HG03097 (cell line): ENCODE results near the gene MCFD2.
"Not testable (repeated sequence)": the region's sequence is repeated elsewhere in the genome, so short reads cannot be mapped to it uniquely, and the experiment has no call there.

Experiments
- ATAC-seq: cut with Tn5 transposase; IDR thresholded peaks from one replicate; pipeline ENCODE4 v1.9.1; 2021; ENCODE audit not compliant: unreplicated experiment, low FRiP score

MCFD2 gene

GRCh38 chr2:46875962-46876689, 39.5 kb downstream of the MCFD2 start:
- ATAC-seq, result not testable (repeated sequence)

GRCh38 chr2:46875226-46875899, 40.2 kb downstream of the MCFD2 start:
- ATAC-seq, result no peak

GRCh38 chr2:46874236-46874929, 41.2 kb downstream of the MCFD2 start:
- no peak for ATAC-seq

DNA sequence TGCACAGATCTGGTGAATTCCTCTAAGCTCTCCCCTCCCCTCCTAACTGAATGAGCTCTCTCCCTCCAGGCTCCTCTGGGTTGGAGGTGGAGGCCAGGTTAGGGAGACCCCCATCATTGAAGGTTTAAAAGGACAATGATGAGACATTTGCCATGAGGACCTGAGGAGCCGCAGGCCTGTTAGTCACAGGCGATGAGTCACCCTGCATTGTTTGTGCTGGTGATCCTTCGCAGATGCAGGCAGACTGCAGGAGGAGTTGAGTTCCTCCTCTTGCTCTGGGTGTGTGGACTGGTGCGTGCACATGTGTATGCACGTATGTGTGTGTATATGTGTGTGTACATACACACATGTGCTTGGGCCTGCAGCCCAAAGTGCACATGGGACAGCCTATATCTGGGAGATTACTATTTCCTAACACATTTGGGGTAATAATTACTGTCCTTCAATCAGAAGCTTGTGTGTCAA, 42.0 kb downstream of the MCFD2 start:
- no peak for ATAC-seq

GRCh38 chr2:46872902-46873603, 42.6 kb downstream of the MCFD2 start:
- no peak for ATAC-seq

DNA sequence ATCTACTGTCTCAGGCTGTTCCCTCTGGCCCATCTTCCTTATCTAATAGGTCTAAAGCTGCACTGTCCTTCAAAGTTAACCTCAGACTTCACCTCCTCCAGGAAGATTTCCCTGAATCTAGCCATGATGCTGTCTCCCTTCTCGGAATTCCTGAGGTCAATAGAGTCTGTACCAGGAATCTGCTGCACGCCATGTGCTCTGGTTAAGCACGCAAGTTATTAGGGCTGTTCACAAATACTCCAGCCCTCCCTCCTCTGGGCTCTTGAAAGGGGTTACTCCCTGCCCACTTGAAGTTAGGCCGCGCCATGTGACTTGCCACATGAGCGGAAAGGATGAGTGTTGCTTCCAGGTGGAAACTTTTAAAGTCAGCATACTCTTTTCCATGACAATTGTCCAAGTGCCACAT, 43.6 kb downstream of the MCFD2 start:
- ATAC-seq, result no peak

- ATAC-seq, result no peak
Measured at GRCh38 chr2:46870051-46870839, 45.4 kb downstream of the MCFD2 start.

DNA sequence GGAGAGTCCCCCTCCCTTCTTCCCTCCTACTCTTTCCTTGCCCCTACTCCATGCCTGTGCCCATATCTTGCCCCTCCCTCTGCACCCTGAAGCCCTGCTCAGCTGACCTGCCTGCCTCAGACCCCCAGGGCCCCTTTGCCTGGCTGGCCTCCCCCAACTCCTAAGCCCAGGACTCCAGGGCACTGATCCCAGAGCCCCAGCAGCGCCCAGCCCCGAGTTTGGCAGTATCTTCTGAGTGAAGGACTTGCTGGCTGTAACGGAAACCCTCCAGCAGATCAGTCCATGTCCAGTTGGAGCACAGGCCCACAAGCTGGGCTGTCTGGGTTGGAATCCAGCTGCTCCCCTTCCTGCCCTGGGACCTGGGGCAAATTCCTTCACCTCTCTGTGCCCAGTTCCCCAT, 46.0 kb downstream of the MCFD2 start:
- ATAC-seq, result no peak

DNA sequence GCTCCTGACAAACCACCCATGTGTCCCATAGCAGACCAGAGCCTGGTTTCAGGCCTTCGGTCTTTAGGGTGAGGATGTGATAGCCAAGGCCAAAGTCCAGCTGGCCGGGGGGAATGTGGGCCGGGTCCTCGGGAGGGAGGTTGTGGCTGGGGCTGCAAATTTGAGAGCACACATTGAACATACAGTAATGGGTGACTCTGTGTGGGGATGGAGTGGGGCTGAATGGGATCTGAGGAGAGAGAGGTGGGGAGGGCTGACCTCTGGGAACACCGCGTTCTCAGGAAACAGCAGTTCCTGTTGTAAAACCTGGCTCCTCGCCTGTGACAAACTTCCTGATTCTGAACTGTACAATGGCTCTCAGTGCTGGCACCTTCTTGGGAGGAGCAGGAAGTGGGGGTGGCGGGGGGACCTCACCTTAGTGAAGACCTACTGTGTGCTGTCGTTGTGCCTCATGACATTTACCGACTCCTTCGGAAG, 48.8 kb downstream of the MCFD2 start:
- ATAC-seq, result no peak

DNA sequence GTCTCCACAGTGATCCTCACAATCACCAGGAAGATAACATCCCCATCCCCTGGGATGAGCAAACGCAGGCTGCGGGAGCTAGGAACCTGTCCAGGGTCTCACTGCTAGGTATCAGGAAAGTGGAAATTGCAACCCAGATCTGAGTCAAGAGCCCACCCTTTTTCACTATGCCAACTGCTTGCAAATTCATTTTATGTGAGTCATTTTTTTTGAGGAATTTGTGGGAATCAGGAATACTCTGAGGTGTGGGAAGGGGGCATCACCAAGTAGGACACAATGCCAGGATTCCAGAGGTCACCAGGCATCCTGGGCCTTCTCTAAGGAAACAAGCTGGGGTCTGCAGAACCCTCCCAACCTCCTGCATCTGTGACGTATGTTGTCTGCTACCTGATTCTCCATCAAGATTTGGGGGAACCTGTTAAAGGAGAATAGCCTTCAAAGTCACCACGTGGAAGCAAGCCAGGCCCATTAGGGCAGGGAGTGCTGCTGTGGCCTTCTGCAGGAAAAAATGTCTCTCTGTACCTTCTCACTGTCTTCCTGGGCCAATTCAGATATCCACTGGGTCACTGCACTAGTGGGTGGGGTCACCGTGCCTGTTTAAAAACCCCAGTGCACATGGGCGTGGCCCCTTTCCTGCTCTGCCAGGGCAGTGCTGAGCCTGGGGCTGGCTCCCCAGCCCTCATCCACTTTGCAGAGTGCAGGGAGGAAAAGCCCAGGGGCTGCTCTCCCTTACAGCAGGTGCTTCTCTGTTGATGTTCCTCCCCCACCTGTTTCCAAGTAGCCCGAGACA, 50.2 kb downstream of the MCFD2 start:
- ATAC-seq, result no peak

DNA sequence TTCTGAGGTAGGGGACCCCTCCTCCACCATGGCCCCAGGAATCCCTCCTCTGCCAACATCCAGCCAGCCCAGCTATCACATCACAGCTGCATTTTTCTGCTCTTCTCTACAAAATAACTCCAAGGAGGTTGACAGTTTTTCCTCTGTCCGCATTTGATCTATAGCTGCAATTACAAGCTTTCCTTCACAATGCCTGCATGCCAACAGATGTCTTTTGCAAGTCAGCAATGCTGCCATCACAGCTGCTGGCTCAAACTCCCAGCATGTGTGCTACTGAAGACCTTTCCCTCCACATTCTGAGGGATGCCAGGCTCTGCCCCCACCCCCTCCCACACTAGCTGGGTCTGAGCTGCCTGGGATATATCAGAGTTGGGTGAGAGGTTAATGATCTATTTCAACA, 51.7 kb downstream of the MCFD2 start:
- ATAC-seq, result no peak

DNA sequence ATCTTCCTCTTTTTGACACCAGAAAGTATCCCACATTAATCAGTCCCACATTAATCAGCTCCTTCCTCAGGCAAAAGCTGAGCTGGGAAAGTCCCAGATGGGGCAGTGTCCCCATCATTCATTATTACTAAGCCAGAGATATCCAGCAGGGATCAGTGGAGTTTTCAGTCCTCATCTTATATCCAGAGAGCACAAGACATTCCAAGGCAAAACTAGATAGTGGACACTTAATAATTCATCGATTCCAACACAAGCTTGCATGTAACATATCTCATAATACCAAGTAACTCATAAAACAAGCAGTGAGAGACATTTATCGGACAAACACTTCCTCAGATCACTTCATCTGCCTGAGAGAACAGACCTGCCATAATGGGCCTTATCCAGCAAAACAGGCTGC, 53.1 kb downstream of the MCFD2 start:
- ATAC-seq, result no peak

GRCh38 chr2:46861916-46862315, 53.7 kb downstream of the MCFD2 start:
- no peak for ATAC-seq

DNA sequence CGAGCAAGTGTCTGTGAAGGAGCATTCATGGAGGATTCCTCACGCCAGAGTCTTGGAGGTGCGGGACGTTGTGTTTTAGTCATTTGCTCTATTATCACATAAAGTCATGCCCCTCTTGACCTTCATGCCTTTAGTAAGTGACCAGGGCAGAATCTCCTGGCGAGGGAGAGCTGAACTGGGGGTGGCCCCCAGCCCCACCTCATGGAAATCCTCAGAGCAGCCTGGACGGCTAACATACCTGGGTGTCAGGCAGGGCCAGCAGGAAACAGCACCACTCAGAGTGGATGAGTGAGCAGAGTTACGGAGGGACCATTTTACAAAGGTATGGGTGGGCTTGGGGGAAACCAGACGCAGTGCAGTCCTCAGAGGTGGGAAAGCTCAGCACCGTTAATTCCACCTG, 56.1 kb downstream of the MCFD2 start:
- ATAC-seq, result no peak

DNA sequence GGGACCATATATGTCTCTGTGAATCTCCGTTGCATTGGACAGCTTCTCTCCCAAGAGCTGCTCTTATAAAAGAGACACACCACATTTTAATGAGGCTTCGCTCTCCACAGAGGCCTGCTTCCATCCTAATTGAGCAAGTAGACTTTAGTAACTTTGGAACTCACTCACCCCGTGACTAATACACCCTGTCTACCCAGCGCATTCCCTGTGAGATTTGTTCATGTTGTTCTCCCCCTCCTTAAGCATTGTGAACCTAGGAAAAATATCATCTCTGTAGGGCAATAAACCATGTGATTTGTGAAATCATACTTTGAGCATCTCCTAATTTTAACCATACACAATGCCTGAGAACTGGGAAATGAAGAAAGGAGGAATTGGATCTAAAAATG, 56.9 kb downstream of the MCFD2 start:
- ATAC-seq, result no peak

- ATAC-seq, result no peak
Measured at GRCh38 chr2:46857871-46858701, 57.5 kb downstream of the MCFD2 start.

DNA sequence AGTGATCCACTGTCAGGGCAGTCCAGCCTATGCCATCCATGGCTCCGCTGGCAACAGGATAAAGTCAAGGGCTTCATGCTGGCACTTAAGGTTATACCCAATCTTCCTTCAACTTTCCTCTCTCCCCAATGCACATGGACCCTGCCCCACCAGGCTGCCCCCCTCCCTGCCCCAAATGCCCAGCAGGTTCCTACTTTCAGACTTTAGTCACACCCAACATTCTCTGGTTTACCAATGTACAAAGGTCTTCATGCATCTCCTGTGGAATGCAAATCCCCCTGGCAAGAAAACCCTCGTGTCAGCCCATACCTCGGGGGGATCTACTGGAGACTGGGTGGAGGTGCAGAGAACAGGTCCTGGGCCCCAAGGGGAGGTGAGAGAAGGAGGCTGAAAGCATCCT, 59.3 kb downstream of the MCFD2 start:
- ATAC-seq, result no peak

- no peak for ATAC-seq
Measured at GRCh38 chr2:46855805-46856204, 59.8 kb downstream of the MCFD2 start.

DNA sequence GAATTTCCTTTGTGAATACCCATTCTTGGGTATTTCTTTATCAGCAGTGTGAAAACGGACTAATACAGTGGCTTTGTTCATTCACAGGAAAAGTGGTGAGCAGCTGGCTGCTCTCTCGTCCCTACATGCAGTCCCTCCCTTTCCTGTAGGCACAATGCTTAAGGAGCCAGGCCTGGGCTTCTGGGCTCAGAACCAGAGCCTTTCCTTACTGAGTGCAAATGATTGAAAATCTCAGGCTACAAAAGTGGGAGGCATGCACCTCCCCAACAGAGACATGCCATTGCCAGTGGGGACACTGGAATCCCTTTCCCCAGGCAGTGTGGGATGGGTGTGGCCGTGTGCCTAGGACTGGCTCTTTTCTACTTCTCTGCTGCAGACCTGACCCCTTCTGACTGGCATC, 61.3 kb downstream of the MCFD2 start:
- ATAC-seq, result no peak
